Trophoblast cell (in vitro differentiated cells and primary cell): ENCODE measurements around the gene RCOR1.

ENCODE experiments used
- DNase-seq, 2 donors: peaks; one replicate each; pipeline ENCODE4 v3.0.0-alpha.2; 2016
- H2AFZ ChIP-seq: 2 replicates; pipeline ENCODE4 v1.6.1; 2013; ENCODE audit warnings: low read length, moderate library complexity, mild to moderate bottlenecking; ENCODE audit not compliant: insufficient read depth, poor library complexity
- H2AK5ac ChIP-seq: 2 replicates; pipeline ENCODE4 v1.6.1; 2013; ENCODE audit warnings: mild to moderate bottlenecking, low read length
- H2BK120ac ChIP-seq: 2 replicates; pipeline ENCODE4 v1.6.1; 2013; ENCODE audit warnings: low read length, mild to moderate bottlenecking, moderate library complexity; ENCODE audit not compliant: insufficient read depth, poor library complexity
- H2BK12ac ChIP-seq: 2 replicates; pipeline ENCODE4 v1.6.1; 2013; ENCODE audit warnings: mild to moderate bottlenecking, low read length, moderate library complexity
- H2BK5ac ChIP-seq: 2 replicates; pipeline ENCODE4 v1.6.1; 2013; ENCODE audit warnings: low read length, low read depth, moderate library complexity, mild to moderate bottlenecking; ENCODE audit not compliant: poor library complexity
- H3K14ac ChIP-seq: 2 replicates; pipeline ENCODE4 v1.6.1; 2013; ENCODE audit warnings: mild to moderate bottlenecking, low read length
- H3K18ac ChIP-seq: 2 replicates; pipeline ENCODE4 v1.6.1; 2013; ENCODE audit warnings: mild to moderate bottlenecking, low read length
- H3K23ac ChIP-seq: 2 replicates; pipeline ENCODE4 v1.6.1; 2013; ENCODE audit warnings: low read length
- H3K27ac ChIP-seq: 2 replicates; pipeline ENCODE4 v1.5.1; 2013; ENCODE audit warnings: low read depth, mild to moderate bottlenecking, inconsistent platforms, low read length, moderate library complexity
- H3K27me3 ChIP-seq: 2 replicates; pipeline ENCODE4 v1.6.1; 2013; ENCODE audit warnings: inconsistent platforms, mild to moderate bottlenecking, low read length, moderate library complexity; ENCODE audit not compliant: insufficient read depth
- H3K36me3 ChIP-seq, 2 experiments: 1 replicate in 1 of 2; 2 replicates in 1 of 2; pipeline ENCODE4 v1.6.1; 2013; ENCODE audit warnings: low read length in 2 of 2, mild to moderate bottlenecking in 2 of 2, moderate library complexity in 1 of 2; ENCODE audit not compliant: insufficient read depth in 2 of 2, control insufficient read depth in 1 of 2
- H3K4ac ChIP-seq: 2 replicates; pipeline ENCODE4 v1.6.1; 2013; ENCODE audit warnings: low read depth, mild to moderate bottlenecking, low read length, moderate library complexity
- H3K4me1 ChIP-seq, 2 experiments: 1 replicate in 1 of 2; 2 replicates in 1 of 2; pipeline ENCODE4 v1.6.1; 2013; ENCODE audit warnings: low read length in 2 of 2, mild to moderate bottlenecking in 2 of 2, moderate library complexity in 1 of 2; ENCODE audit not compliant: insufficient read depth in 2 of 2, control insufficient read depth in 1 of 2
- H3K4me2 ChIP-seq: 2 replicates; pipeline ENCODE4 v1.6.1; 2013; ENCODE audit warnings: inconsistent platforms, mild to moderate bottlenecking, low read length, moderate library complexity
- H3K4me3 ChIP-seq: 2 replicates; pipeline ENCODE4 v1.5.1; 2013; ENCODE audit warnings: mild to moderate bottlenecking, low read depth, low read length, inconsistent platforms
- H3K79me1 ChIP-seq: one replicate; pipeline ENCODE4 v1.6.1; 2013; ENCODE audit warnings: low read length
- H3K79me2 ChIP-seq: 2 replicates; pipeline ENCODE4 v1.6.1; 2013; ENCODE audit warnings: low read length, mild to moderate bottlenecking; ENCODE audit not compliant: control insufficient read depth, insufficient read depth, poor library complexity
- H3K9ac ChIP-seq: 2 replicates; pipeline ENCODE4 v1.6.1; 2013; ENCODE audit warnings: mild to moderate bottlenecking, low read length
- H3K9me3 ChIP-seq: 2 replicates; pipeline ENCODE4 v1.6.1; 2013; ENCODE audit warnings: low read depth, mild to moderate bottlenecking, control low read depth, inconsistent platforms, low read length; ENCODE audit not compliant: insufficient read depth
- H4K12ac ChIP-seq: 2 replicates; pipeline ENCODE4 v1.6.1; 2013; ENCODE audit warnings: low read depth, mild to moderate bottlenecking, low read length, moderate library complexity
- H4K8ac ChIP-seq: 2 replicates; pipeline ENCODE4 v1.6.1; 2013; ENCODE audit warnings: low read depth, mild to moderate bottlenecking, low read length, moderate library complexity
- H4K91ac ChIP-seq: one replicate; pipeline ENCODE4 v1.6.1; 2013; ENCODE audit warnings: low read depth, mild to moderate bottlenecking, low read length, moderate library complexity
- WGBS: extraction: QIAGEN DNeasy Blood & Tissue Kit; methylation state at CpG from one replicate; pipeline ENCODE4 v1.1.7; 2013; ENCODE audit warnings: missing lambda C conversion rate; ENCODE audit not compliant: insufficient read length, insufficient coverage; ENCODE audit errors: extremely low coverage; 5-methylcytosine and 5-hydroxymethylcytosine counted together

The RCOR1 gene

DNA sequence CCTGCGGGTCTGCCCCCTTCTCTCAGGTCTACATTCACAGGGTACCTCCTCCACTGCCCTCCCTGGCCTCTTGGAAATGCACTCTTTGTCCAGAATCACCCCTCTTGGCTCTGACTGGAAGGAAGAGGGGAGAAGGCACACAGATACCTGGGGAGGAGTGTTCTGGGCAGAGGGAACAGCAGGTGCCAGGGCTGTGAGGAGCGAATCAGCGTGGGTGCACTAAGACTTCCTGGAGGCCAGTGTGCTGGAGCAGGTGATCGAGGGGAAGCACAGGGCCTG lies 176.5 kb downstream of the RCOR1 start:
- Histone ChIP-seq H3K27me3 (no peaks in the 10 kb centered on the region), H3K14ac (no peak overlapping the region), H4K8ac (no peak overlapping the region), H4K91ac (no peak overlapping the region), H2BK12ac (no peak overlapping the region), H3K4me2 (no peak overlapping the region), H3K9ac (no peak overlapping the region), H3K27ac (no peak overlapping the region), H2AFZ (no peak overlapping the region), H3K23ac (peak overlapping the region; percentile 53), H2BK5ac (no peak overlapping the region), H3K9me3 (no peaks in the 10 kb centered on the region), H3K4me3 (no peak overlapping the region), H2AK5ac (no peak overlapping the region), H3K4ac (no peak overlapping the region), H3K4me1 (no peaks in the 10 kb centered on the region), H3K18ac (no peak overlapping the region), H3K36me3 (no peaks in the 10 kb centered on the region), H4K12ac (no peak overlapping the region), H3K79me2 (no peaks in the 10 kb centered on the region), H2BK120ac (no peak overlapping the region), H3K79me1 (no peaks in the 10 kb centered on the region)
- no peak for DNase-seq
- no CpG with 5 or more reads among the region's 4 CpGs for WGBS

GRCh38 chr14:102770147-102771123 lies 178.0 kb downstream of the RCOR1 start:
- no peak overlapping the region for H3K9ac ChIP-seq
- H4K12ac ChIP-seq = peak overlapping the region; percentile 46
- H4K91ac ChIP-seq = no peak overlapping the region
- H2AK5ac ChIP-seq = no peak overlapping the region
- DNase-seq = no peak
- H3K9me3 ChIP-seq = no peaks in the 10 kb centered on the region
- no peak overlapping the region for H4K8ac ChIP-seq
- no peaks in the 10 kb centered on the region for H3K27me3 ChIP-seq
- no peak overlapping the region for H3K4me3 ChIP-seq
- no peak overlapping the region for H2BK120ac ChIP-seq
- H3K23ac ChIP-seq = no peak overlapping the region
- H3K79me2 ChIP-seq = no peaks in the 10 kb centered on the region
- H3K4me2 ChIP-seq = no peak overlapping the region
- no peaks in the 10 kb centered on the region for H3K79me1 ChIP-seq
- H3K18ac ChIP-seq = no peak overlapping the region
- H2AFZ ChIP-seq = no peak overlapping the region
- no peak overlapping the region for H3K4ac ChIP-seq
- no CpG with 5 or more reads among the region's 32 CpGs for WGBS
- peaks cover 4% of the 10 kb centered on the region in 2 experiments for H3K4me1 ChIP-seq
- no peak overlapping the region for H3K14ac ChIP-seq
- H2BK12ac ChIP-seq = no peak overlapping the region
- no peak overlapping the region for H2BK5ac ChIP-seq
- no peaks in the 10 kb centered on the region for H3K36me3 ChIP-seq
- no peak overlapping the region for H3K27ac ChIP-seq

DNA sequence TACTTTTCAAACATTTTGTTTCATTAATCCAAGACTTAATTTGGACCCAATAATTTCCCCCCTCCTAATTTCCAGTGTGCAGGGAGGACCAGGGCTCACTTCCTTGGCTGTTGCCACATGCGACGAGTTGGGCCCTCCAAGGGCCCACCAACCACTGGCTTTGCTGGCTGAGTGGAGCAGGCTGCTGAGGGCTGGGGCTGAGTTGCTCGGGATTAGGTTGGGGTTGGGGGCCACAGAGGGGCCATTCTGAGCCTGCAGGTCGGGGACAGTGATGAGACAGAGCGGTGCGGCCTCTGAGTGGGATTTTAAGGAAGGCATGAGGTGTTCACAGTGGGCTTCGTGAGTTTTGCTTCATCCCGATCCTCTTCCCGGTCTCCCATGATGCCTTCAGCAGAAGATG lies 178.7 kb downstream of the RCOR1 start:
- no peak for DNase-seq
- H3K79me2 ChIP-seq = no peaks in the 10 kb centered on the region
- H2BK5ac ChIP-seq = no peak overlapping the region

DNA sequence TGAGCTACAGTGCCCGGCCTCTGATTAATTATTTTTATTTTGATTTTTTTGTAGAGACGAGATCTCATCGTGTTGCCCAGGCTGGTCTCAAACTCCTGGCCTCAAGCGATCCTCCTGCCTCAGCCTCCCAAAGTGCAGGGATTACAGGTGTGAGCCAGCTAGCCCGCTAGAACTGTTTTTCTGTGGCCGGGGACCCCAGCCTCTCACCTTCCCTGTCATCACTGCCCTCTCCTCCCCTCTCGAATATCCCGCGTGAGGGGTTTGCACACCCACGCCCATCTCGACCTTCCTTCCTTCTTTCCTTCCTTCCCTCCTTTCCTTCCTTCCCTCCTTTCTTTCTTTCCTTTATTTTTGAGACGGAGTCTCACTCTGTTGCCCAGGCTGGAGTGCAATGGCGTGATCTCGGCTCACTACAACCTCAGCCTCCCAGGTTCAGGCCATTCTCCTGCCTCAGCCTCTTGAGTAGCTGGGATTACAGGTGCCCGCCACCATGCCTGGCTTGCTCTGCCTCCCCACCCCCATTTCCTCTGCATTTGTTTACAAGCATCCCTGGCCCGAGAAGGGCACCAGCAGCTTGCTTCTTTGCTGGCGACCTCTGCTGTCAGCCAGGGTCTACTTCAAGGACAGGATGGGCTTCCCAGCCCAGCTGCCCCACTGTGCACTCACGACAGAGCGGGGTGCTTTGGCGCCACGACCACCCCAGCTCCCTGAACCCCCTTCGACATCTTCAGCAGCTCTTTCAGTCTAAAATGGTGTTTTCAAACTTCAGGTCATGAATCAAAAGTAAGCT lies 180.5 kb downstream of the RCOR1 start:
- Histone ChIP-seq H3K14ac (no peak overlapping the region), H3K4me3 (no peak overlapping the region), H3K4me1 (peaks cover 10 to 11% of the 10 kb centered on the region in 2 experiments), H3K79me1 (peaks cover 5% of the 10 kb centered on the region), H3K9me3 (peaks cover 3% of the 10 kb centered on the region), H3K23ac (no peak overlapping the region), H2BK120ac (no peak overlapping the region), H4K91ac (no peak overlapping the region), H3K4ac (no peak overlapping the region), H2BK5ac (no peak overlapping the region), H4K8ac (no peak overlapping the region), H3K9ac (no peak overlapping the region), H3K18ac (no peak overlapping the region), H3K79me2 (peaks cover 4% of the 10 kb centered on the region), H3K27me3 (no peaks in the 10 kb centered on the region), H2BK12ac (no peak overlapping the region), H3K27ac (no peak overlapping the region), H3K36me3 (no peaks in the 10 kb centered on the region), H3K4me2 (no peak overlapping the region), H2AFZ (no peak overlapping the region), H2AK5ac (no peak overlapping the region), H4K12ac (no peak overlapping the region)
- 100% methylated on average over 1 of the region's 22 CpGs for WGBS
- peak in 1 of 2 donors; percentile 39 for DNase-seq

More for the DNA sequence above, 178.7 kb downstream of the RCOR1 start:
- H3K9me3 ChIP-seq = no peaks in the 10 kb centered on the region
- no peaks in the 10 kb centered on the region for H3K36me3 ChIP-seq
- H4K12ac ChIP-seq = no peak overlapping the region
- no peak overlapping the region for H4K91ac ChIP-seq
- H3K9ac ChIP-seq = no peak overlapping the region
- H2AFZ ChIP-seq = no peak overlapping the region
- no peaks in the 10 kb centered on the region for H3K79me1 ChIP-seq
- peaks cover 4% of the 10 kb centered on the region in 2 experiments for H3K4me1 ChIP-seq
- WGBS = no CpG with 5 or more reads among the region's 9 CpGs
- no peak overlapping the region for H3K14ac ChIP-seq
- no peak overlapping the region for H2BK120ac ChIP-seq
- no peaks in the 10 kb centered on the region for H3K27me3 ChIP-seq
- H3K4me3 ChIP-seq = no peak overlapping the region
- H3K23ac ChIP-seq = no peak overlapping the region
- H3K27ac ChIP-seq = no peak overlapping the region
- H3K18ac ChIP-seq = no peak overlapping the region
- no peak overlapping the region for H3K4me2 ChIP-seq
- H3K4ac ChIP-seq = no peak overlapping the region
- H2BK12ac ChIP-seq = no peak overlapping the region
- no peak overlapping the region for H2AK5ac ChIP-seq
- H4K8ac ChIP-seq = no peak overlapping the region
